HG03196 (cell line): ENCODE data around the gene CPA2.
"Not testable (repeated sequence)": the region's sequence is repeated elsewhere in the genome, so short reads cannot be mapped to it uniquely, and the experiment has no call there.

Source experiments
- ATAC-seq: cut with Tn5 transposase; IDR thresholded peaks from one replicate; pipeline ENCODE4 v1.9.1; 2021; ENCODE audit not compliant: unreplicated experiment

The CPA2 gene

DNA sequence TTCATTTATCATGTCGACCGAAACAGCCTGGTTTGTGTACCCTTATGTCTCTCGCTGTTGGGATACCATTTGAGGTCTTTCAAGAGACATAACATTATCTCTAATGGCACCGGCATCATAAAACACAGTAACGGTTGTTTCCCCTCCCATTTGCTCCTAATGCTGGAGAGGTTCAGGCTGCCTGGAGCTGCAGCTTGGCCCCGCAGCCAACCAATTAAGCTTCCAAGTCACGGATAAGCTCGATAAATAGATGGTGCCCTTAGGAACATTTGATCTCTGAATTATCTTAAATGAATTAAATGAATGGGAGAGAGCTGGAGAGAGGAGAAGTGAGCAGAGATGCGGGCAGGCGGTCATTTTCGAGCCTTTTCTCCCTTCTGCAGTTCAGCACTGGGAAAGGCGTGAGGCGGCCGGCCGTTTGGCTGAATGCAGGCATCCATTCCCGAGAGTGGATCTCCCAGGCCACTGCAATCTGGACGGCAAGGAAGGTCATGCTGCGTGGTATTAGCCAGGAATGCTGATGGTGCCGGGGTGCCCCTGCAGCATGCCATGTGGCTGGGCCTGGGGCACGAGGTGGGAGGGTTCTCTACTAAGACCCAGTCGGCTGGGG lies 38.9 kb downstream of the CPA2 start:
- no peak for ATAC-seq

DNA sequence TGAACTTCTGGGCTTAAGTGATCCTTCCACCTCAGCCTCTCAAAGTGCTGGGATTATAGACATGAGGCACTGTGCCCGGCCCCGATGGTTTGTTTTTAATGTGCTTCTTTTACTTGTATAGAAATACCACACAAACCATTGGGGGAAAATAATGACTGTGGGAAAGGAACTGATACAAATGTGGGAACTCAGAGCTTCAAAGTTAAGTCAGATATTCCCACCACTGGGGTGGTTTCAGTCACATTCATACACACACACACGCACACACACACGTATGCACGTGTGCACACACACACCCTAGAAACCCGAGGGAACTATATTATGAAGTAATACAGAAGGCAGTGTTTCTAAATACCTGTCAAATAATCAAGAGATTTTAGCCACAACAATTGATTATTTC lies 43.3 kb downstream of the CPA2 start:
- ATAC-seq, result no peak

DNA sequence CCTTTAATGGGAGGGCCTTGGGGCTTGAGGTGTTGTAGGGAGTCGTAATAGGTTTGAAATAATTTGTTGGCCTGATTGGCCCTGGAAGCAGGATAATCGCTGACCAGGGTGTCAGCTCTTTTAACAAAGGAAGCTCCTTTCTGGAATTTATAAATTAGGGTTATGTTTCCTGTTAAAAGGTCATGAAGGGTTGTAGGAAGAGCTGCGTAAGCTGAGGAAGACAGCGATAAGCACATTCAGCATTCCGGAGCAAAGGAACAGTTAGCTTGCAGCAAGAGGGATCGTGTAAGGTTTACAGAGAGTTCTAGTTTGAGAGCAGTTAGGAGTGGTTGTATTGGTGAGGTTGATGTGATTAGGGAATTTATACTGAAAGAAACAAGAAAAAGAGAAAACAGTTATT lies 47.6 kb downstream of the CPA2 start:
- no peak for ATAC-seq

DNA sequence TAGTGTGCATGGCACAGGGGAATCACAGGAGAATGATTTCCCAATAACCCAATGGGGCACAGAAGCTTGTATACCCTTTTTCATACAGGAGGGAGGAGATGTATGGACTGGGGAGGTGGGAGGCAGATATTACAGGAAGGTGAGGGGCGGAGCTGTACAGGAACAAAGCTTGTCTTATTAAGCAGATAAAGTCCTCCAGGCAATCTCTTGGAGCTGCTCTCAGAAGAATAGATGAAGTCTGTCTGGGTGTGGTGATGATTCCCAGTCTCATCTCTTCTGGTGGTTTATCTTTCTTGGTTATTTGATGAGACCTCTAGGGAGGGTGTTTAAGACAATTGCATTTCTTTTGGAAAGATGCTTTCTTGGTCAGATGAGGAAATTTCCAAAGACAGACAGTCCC lies 52.9 kb downstream of the CPA2 start:
- ATAC-seq, result no peak

DNA sequence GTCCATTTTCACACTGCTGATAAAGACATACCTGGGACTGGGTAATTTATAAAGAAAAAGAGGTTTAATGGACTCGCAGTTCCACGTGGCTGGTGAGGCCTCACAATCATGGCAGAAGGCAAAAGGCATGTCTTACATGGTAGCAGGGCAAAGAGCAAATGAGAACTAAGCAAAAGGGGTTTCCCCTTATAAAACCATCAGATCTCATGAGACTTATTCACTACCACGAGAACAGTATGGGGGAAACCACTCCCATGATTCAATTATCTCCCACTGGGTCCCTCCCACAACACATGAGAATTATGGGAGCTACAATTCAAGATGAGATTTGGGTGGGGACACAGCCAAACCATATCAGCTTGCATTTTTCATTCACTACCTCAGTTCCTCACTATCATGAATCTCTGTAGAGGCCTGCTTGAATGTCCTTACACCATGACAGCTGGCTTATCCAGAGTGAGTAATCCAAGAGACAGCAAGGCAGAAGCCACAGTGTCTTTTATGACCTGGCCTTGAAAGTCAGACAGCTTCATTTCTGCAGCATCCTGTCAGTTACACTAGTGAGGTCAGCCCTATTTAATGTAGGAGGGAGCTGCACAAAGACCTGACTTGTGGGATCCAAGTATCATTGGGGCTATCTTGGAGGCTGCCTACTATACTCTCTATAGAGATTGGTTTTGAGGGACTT lies 55.0 kb downstream of the CPA2 start:
- not testable (repeated sequence) for ATAC-seq

DNA sequence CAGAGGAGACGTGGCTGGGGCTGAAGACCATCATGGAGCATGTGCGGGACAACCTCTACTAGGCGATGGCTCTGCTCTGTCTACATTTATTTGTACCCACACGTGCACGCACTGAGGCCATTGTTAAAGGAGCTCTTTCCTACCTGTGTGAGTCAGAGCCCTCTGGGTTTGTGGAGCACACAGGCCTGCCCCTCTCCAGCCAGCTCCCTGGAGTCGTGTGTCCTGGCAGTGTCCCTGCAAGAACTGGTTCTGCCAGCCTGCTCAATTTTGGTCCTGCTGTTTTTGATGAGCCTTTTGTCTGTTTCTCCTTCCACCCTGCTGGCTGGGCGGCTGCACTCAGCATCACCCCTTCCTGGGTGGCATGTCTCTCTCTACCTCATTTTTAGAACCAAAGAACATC lies 56.0 kb downstream of the CPA2 start:
- no peak for ATAC-seq

DNA sequence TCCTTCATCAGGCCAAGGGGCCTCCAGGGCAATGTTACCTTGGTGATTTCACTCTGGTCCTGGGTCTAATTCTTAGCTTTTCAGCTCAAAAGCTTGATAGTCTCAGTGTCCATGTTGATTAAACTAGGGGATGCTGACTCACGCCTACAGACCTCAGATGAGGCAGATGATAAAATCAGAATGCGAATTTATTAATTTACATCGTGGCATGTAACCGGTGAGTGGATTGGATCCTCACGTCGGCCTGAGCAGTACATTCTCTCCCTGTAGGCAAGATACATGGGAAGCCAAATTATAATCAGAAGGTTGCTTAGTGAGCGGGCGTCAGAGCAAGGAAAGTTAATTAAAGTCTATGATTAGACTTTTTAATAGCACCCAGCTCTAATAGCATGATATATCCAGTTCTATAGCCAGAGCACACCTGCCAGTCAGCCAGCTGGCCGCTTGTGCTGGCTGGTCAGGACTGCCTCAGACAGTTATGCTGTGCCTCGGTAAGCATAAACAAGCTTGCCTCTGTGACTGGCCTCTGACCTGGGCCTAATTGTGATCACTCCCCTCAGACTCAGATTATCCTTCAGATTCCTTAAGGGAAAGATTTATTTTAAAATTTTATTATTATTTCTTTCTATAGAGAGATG lies 57.8 kb downstream of the CPA2 start:
- no peak for ATAC-seq

DNA sequence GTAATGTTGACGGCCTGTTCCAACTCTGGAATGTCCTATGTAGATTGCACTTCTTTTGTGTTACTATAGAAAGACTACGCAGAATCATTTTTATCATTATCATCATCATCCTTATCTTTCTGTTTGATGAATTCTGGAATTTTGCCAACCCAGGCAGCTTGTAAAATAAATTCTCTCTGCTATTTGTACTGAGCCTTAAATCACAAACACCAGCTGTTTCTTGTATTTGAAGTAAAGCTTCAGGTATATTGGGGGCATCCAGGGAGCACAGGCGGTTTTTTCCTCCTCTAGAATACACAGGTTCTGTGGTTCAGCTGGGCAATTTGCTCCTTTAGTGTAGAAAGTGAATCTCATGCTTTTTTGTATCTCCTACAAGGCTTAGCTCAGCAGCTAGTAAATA lies 63.0 kb downstream of the CPA2 start:
- ATAC-seq, result no peak

DNA sequence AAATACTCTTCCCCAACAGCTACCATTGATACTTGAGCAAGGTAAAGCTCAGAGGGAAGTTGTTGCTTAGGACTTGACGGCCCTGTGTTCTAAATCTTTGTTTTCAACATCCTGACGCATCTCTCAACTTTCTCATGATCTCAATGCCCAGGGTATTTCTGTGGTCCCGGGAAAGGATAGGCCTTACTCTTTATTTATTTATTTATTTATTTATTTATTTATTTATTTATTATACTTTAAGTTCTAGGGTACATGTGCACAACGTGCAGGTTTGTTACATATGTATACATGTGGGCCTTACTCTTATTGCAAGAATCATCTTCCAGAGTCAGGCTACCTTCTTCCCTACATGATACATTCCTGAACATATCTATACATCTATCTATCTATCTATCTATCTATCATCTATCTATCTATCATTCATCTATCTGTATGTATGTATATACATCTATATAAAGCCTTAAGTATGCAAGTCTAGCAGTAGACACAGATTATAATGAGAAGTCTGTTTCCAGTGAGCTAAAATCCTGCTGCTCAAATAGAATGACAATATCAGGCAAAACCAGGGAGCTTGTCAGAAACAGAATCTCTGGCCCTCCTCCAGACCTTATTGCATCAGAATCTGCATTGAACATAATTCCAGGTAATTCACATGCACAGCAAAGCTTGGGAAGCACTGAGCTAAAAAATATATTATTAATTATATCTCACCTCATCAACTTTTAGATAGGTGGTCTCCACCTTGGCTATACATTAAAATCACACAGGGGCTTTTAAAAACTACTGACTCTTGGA lies 65.8 kb downstream of the CPA2 start:
- no peak for ATAC-seq

DNA sequence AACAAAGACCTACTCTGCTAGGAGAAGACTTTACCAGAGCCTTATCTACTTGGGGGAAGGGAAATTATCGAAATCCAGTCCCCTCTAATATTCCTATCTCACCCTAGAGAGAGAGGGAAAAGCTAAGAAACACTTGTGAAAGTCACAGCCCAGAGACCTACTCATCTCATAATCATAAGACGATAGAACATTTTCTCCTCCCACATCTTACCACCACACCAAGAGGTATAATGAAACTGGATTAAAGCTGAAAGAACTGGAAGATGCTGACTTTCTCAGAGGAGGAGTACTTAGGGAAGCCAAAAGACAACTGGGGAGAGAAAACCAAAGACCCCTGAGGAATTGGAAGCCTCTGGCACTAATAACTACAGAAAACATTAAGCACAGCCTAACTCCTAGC lies 67.2 kb downstream of the CPA2 start:
- no peak for ATAC-seq

DNA sequence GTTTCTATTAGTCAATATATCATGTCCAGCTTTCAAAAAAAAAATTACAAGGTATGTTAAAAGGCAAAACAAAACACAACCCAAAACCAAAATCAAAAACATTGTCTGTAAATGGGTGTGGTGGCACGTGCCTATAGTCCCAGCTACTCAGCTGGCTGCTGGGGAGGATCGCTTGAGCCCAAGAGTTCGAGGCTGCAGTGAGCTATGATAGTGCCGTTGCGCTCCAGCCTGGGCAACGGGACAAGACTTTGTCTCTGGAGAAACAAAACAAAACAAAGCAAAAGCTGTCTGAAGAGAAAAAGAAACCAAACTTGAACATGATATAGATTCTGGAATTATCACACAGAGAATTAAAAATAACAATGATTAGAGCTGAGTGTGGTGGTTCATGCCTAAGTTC lies 67.6 kb downstream of the CPA2 start:
- ATAC-seq, result no peak

DNA sequence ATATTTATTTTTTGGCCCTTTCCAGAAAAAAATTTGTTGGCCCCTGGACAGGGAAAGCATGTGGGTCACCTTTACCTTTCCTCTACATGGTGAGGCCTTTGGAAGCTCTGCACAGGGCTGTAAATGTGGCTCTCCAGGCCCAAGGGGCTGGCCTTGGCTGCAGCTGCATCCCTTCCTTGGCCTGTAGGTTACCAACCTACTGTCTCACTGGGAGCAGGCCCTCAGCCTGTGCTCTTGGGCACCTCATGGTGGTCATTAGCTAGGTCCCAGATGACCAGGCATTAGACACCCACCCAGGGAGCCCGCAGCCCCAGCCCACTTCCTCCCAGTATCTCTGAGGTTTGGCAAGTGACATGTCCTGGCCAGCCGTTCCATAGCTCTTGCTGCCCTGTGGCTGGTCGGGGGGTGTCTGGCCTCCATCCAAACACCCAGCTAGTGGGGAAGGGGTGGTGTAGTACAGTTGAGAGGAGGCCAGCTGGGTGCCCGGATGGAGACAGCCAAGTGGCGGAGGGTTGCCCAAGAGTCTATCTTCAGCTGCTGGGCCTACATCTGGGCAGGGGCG lies 70.8 kb downstream of the CPA2 start:
- no peak for ATAC-seq

DNA sequence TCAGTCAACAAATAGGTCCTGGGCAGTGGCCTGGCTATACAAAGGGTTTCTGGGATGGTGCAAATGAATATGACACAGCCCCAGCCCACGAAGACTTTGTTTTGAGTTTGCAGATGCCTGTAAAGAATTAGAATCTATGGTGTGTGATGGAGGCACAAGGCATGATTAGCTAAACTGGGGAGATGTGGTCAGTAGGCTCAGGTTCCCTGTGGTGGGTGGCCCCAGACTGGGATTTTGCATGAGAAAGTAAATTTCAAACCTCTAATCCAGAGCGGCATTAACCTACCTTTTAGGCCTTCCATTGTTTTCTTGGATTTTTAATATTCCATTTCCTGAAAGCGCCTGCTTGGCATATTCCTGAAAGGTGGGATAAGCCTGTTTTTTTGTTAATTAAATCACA lies 71.6 kb downstream of the CPA2 start:
- no peak for ATAC-seq
